ENCODE measurements around the gene GPATCH3.

GPATCH3 gene

DNA sequence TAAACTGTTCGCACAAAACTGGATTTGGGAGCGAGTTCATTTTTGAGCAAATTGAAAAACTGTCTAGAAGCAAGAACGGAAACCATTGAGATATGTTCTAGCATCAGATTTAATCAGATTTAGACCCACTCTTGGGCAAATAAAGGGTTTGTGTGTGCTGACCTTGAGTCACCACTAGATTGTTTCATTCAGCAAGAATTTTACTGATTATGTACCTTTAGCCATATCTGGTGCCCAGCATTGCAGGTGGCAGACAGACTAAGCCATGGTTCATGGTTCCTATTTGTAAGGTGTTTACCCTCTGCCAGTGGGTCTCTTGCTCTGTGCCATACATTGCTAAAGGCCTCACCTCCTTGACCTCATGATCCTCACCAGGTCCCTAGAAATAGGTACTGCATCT is 22.6 kb upstream of the GPATCH3 start:
- TF ChIP-seq, protein P1, sequence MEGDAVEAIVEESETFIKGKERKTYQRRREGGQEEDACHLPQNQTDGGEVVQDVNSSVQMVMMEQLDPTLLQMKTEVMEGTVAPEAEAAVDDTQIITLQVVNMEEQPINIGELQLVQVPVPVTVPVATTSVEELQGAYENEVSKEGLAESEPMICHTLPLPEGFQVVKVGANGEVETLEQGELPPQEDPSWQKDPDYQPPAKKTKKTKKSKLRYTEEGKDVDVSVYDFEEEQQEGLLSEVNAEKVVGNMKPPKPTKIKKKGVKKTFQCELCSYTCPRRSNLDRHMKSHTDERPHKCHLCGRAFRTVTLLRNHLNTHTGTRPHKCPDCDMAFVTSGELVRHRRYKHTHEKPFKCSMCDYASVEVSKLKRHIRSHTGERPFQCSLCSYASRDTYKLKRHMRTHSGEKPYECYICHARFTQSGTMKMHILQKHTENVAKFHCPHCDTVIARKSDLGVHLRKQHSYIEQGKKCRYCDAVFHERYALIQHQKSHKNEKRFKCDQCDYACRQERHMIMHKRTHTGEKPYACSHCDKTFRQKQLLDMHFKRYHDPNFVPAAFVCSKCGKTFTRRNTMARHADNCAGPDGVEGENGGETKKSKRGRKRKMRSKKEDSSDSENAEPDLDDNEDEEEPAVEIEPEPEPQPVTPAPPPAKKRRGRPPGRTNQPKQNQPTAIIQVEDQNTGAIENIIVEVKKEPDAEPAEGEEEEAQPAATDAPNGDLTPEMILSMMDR (IDR thresholded peaks at IDR 0.05; ENCODE audit: extremely low read depth, missing control alignments), result no peak
- no peak for DNase-seq (ENCODE audit: low spot score)

DNA sequence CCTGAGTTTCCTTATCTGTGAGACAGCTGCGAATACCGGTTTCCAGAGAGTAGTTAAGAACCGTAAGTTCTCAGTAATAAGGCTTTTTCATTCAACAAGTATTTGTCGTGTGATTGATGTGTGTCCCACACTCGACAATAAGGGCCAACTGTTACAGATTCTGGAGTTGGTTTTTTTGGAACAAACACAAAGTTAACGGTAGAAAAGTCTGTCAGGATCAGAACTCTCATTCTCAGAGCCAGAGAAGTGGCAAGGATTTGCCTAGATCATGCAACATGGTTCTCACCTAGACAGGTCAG is 22.1 kb upstream of the GPATCH3 start:
- TF ChIP-seq, protein P1 (IDR thresholded peaks at IDR 0.05; ENCODE audit: extremely low read depth, missing control alignments), result no peak
- no peak for DNase-seq (ENCODE audit: low spot score)

DNA sequence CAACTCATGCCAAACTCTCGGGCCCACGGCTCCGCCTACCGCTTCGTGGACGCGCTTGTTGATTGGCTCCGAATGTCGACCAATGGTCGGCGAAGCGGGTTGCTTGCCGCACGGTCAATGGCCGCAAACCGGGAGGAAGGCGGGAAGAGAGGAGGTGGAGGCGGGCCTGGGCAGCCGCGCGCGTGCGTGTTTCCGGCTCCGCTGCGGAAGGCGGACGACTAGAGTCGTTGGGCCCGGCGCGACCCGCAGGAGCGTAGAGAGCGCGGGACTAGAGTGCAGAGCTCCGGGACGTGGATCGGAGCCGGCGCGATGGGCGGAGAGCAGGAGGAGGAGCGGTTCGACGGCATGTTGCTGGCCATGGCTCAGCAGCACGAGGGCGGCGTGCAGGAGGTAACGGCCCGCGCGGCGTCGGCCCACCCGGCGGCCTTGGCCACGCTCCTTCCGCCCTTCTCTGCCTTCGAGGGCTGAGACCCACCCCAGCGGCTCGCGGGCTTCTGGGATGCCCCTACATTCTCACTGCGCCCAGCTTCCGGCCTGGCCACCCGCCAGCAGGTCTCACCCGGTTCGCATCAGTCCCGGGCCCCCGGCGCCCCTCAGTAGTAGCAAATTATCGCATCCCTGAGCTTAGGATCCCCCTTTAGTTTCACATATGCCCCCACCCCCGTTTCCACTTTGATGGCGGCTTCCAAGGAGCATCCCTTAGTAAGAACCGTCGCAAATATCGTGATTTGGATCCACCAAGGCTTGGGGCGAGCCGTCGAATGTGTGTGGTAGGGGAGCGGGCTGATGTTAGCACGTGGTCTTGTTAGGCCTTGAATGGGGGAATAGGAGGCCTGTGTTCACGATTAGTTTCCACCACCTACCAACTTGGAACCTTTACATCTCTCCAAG is 21.5 kb upstream of the GPATCH3 start, which contains the start of gene NUDC:
NUDC (plus strand) TSS at position 204 of the 891 bp plus-strand sequence; CDS start at position 310, 106 bp downstream.
- DNase-seq (ENCODE audit: low spot score), result peak; percentile 97
- TF ChIP-seq, protein P1 (IDR thresholded peaks at IDR 0.05; ENCODE audit: extremely low read depth, missing control alignments), result no peak

DNA sequence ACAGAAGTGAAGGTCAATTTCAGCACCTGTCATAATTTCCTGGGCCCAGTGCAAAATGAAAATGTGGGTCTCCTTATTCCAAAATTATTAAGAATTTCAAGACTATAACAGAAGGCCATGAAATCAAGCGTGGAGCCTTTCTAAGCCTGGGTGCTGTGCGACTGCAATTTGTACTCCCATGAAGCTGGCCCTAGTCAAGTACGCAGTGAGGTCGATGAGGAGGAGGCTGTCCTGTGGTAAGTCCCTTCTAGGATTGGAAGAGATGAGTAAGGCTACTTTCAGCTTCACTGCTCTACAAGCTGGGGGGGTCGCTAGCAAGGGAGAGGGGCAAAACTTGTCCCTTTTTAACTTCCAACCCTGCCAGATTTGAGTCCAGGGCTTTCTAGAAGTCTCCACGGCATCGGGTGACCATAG is 20.9 kb upstream of the GPATCH3 start:
- TF ChIP-seq, protein P1 (IDR thresholded peaks at IDR 0.05; ENCODE audit: extremely low read depth, missing control alignments), result no peak
- no peak for DNase-seq (ENCODE audit: low spot score)

DNA sequence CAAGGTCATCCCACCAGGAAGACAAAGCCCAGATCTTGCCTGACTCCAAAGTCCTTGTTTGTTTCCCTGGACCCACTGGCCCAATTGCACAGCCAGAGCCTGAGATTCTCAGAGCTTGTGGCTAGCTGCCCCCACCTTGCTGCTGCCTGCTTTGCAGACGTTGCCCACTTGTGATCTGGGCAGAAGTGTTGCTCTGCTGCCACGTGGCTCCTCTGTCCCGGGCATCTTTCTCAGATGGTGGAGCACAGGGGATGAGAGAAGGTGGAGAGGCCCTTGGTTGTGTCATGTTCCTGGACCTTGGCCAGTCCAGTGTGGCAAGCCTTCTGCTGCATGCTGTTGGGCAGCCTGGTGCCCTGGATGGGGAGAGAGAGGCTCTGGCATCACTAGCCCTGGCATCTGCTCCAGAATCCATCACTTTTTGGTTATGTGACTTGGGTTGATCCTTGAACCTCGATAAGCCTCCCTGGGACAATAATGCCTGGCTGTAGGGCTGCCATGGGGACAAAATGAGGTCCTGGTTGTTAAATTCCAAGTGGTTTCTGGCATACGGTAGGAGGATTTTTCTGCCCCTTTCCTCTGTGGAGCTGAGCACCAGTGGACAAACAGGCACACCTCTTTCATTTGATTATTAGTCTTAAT is 15.1 kb upstream of the GPATCH3 start:
- DNase-seq (ENCODE audit: low spot score), result no peak
- TF ChIP-seq, protein P1 (IDR thresholded peaks at IDR 0.05; ENCODE audit: extremely low read depth, missing control alignments), result no peak

DNA sequence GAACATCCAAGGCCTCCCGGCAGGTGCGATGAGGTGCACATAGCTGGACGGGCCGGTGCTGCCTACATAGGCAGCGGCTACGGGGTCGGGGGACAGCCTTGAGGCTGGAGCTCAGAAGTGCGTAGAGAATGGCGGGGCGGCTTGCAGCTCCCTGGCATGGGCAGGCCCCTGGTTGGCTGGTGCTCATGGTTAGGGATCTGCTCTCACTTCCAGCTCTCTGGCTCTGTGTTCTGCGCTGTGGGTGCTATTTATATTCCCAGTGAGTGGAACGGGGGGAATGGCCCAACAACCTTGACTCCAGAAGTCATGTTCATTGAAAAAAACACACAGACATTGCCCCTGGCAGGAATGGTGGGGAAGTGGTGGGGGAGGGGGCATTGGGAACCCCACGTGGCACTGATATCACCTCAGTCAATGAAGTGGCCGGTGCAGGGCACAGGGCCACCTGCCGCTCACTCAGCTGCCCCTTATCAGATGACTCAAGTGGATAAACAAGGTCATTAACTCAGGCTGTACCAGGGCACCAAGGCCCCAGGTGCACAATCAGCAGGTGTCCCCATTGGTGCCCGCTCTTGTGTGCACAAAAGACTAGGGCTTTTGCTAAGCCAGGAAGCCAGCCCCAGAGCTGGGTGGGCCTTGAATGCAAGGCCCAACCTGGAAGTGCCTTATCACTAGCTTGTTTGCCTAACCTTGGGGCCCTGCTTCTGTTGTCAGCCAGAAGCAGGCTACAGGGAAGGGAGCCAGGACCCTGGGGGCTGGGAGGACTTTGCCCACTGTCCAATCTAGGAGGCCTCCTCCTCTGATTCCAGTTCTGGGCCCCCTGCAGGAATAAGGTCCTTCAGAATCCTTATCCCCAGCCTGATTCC is 13.7 kb upstream of the GPATCH3 start, which contains the start of gene NR0B2:
NR0B2 (minus strand) TSS at position 222 of the 866 bp plus-strand sequence; CDS start at position 187, 35 bp downstream.
- TF ChIP-seq, protein P1 (IDR thresholded peaks at IDR 0.05; ENCODE audit: extremely low read depth, missing control alignments), result no peak
- no peak for DNase-seq (ENCODE audit: low spot score)

Measured in GM20000 (cell line).